SK-N-MC (cell line): ENCODE measurements around the gene WRNIP1.

Experiments
- EZH2 ChIP-seq: fragments of 200-600 bp; sonication (generic); IDR thresholded peaks from one replicate; pipeline ENCODE4 v1.6.1; 2017; ENCODE audit warnings: antibody characterized with exemption
- POLR2AphosphoS5 ChIP-seq: IDR thresholded peaks from 2 replicates; pipeline ENCODE4 v1.6.1; 2012; ENCODE audit warnings: mild to moderate bottlenecking, low read depth, low read length, borderline replicate concordance

DNA sequence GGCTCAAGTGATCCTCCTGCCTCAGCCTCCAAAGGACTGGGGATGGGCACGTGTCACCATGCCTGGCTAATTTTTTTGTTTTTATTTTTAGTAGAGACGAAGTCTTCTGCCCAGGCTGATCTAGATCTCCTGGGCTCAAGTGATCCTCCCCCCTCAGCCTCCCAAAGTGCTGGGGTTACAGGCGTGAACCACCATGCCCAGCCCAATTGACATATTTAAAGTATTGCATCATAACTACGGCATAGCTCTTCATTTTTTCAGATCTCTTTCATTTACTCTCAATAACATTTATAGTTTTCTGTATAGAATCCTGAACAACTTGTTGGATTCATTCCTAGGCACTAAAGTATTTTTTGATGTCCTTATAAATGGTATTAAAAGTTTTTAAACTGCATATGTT is 63.4 kb downstream of the WRNIP1 start:
- TF ChIP-seq POLR2AphosphoS5 = no peak
- no peak for TF ChIP-seq EZH2
